Activated CD4-positive, alpha-beta T cell treated with anti-CD3 and anti-CD28 coated beads, Interleukin-2, Interleukin-6, amounts not matched to agents 100 ng/mL and 50 ng/mL, durations not matched to agents 16 hours and 8 hours (primary cell): ENCODE data around the gene TAGLN.
"Not testable (repeated sequence)": the region's sequence is repeated elsewhere in the genome, so short reads cannot be mapped to it uniquely, and the experiment has no call there.

Experiments
- DNase-seq: peaks from one replicate; pipeline ENCODE4 v3.0.0-alpha.2; 2020

Gene TAGLN

GRCh38 chr11:117181586-117182550, 17.3 kb upstream of the TAGLN start:
- DNase-seq: no peak

- no peak for DNase-seq
Measured at GRCh38 chr11:117182551-117182935, 16.6 kb upstream of the TAGLN start.

DNA sequence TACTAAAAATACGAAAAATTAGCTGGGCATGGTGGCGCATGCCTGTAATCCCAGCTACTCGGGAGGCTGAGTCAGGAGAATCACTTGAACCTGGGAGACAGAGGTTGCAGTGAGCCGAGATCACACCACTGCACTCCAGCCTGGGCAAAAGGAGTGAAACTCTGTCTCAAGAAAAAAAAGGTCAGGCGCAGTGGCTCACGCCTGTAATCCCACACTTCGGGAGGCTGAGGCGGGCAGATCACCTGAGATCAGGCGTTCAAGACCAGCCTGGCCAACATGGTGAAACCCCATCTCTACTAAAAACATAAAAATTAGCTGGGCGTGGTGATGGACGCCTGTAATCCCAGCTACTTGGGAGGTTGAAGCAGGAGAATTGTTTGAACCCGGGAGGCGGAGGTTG, 16.0 kb upstream of the TAGLN start:
- not testable (repeated sequence) for DNase-seq

DNA sequence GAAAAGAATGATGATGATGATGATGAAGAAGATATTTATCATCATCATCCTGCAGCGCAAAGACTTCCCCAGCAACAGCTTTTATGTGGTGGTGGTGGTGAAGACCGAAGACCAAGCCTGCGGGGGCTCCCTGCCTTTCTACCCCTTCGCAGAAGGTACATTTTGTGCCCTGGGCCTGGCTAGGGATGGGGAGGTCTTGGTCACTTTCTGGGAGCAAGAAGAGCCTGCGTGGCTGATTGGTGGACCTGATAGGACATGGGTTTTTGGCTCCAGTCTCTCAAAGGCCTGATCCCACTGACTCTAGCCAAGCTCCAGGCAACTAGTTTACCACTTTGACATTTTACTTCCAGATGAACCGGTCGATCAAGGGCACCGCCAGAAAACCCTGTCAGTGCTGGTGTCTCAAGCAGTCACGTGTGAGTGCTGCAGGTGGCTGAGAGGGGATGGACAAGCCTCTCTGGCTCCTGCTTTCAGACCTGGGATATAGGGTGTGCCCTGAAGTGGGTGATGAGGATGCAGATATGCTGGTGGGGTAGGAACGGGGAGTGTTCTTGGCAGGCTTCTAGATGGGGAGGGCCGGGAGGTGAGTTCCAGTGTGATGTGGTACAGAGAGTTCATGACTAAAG, 15.3 kb upstream of the TAGLN start:
- no peak for DNase-seq

GRCh38 chr11:117185736-117186430, 13.3 kb upstream of the TAGLN start:
- no peak for DNase-seq

DNA sequence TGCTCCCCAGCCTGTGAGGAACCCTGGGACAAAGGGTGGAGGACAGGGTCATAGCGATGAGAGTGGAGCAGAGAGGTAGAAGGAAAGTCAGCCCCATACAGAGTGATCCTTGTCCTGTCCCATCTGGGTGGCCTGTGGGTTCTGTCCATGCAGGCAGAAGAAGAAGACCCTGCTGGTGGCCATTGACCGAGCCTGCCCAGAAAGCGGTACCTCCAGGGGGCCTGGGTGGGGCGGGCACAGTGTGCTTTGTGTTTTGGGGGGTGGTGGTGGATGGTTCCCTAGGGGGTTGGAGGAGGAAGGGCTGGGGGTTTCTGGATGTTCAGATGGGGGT, 12.8 kb upstream of the TAGLN start:
- no peak for DNase-seq

DNA sequence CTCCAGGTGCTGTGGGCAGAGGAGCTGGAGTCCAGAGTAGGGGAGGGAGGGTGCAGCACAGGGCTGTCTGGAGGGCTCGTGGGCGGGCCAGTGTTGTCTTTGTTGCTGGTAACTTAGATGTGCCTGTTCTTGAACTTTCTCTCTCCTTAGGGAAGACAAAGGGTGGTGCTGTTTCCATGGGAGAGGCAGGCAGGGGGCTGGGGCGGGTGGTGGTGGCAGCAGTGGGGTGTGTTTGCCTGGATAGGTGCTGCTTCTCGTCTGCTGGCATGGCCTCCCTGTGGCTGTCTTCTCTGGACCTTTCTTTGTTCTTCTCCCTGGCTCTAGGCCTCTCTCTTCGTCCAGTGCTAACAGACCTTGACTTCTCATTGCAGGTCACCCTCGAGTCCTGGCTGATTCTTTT, 12.2 kb upstream of the TAGLN start:
- no peak for DNase-seq

- DNase-seq: no peak
Measured at GRCh38 chr11:117187428-117187798, 11.8 kb upstream of the TAGLN start.

GRCh38 chr11:117187799-117188481, 11.2 kb upstream of the TAGLN start:
- DNase-seq: no peak

GRCh38 chr11:117188620-117189081, 10.5 kb upstream of the TAGLN start:
- no peak for DNase-seq

GRCh38 chr11:117189191-117189940, 9.8 kb upstream of the TAGLN start:
- DNase-seq: no peak

- no peak for DNase-seq
Measured at GRCh38 chr11:117189941-117190544, 9.1 kb upstream of the TAGLN start.

- no peak for DNase-seq
Measured at GRCh38 chr11:117191680-117192400, 7.3 kb upstream of the TAGLN start.

DNA sequence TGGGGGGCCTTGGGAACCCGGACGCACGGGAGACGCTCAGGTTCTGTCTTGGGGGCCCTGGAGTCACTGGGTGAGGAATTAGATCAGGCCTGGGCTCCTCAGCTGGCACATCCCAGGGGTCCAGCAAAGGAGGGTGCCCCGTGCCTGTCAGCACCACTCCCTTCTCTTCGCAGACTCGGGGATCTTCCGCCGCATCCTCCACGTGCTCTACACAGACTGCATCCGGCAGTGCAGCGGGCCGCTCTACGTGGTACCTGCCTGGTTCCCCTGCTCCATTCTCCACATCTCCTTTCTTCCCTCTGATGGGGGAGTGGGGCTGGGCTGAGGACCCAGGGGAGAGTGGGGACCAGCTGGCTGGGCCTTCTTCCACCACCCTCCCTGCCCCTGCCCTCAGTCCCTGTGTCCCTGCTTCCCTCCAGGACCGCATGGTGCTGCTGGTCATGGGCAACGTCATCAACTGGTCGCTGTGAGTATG, 6.7 kb upstream of the TAGLN start:
- no peak for DNase-seq

GRCh38 chr11:117193130-117194020, 5.8 kb upstream of the TAGLN start:
- DNase-seq: no peak

DNA sequence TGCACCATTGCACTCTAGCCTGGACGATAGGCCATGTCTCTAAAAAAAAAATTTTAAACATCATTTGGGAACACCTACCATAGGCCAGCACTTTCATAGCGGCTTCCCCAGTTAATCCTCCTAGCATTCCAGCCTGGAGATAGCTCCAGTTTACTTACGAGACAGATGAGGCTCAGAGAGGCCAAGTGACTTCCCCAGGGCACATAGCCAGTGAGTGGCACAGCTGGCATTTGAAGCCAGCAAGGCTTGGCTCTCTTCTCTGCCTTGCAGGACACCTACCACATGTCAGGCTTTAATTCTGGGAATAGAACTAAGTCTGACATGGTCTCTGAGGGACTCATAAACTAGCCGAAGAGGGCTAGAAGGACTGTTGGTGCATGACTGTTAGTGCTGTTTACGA, 4.9 kb upstream of the TAGLN start:
- no peak for DNase-seq

DNA sequence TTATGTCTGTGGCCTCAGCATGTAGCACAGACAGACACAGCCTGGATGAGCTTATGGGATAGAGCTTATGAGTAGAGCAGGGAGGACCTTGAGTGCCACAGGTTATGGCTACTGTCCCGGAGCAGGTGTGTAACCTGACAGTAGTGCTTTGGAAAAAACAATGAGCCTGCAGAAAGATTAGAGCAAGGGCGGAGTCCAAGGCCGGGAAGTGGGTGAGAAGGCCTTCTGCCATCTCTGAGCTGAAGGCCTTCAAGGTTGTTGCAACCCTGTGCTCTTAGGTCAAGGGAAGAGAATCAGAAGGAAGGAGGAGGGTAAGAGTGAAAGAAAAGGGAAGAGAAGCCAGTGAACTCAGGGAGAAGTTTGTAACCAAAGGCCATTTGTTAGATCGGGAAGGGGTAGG, 3.9 kb upstream of the TAGLN start:
- DNase-seq: no peak

DNA sequence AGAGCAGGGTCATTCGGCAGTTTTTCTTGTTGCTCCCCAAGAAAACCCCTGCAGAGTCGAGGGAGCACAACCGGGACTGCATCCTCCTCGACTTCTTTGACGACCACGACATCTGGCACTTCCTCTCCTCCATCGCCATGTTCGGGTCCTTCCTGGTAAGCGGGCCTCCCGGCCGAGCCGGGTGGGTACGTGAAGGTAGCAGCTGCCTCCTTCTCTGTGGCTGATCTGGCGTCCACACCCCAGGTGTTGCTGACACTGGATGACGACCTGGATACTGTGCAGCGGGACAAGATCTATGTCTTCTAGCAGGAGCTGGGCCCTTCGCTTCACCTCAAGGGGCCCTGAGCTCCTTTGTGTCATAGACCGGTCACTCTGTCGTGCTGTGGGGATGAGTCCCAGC, 3.4 kb upstream of the TAGLN start:
- DNase-seq: no peak

GRCh38 chr11:117197006-117197405, 2.2 kb upstream of the TAGLN start:
- no peak for DNase-seq
